Left renal pelvis (tissue), 4 donors: ENCODE measurements around the gene RMI2. TPM values are rescaled to one million over a fixed set of nuclear protein-coding genes. Genes with fewer than 3 reads are reported as not detected.
"Not testable (repeated sequence)": the region's sequence is repeated elsewhere in the genome, so short reads cannot be mapped to it uniquely, and the experiment has no call there.

Experiments used
- DNase-seq, 4 donors: peaks; one replicate each; pipeline ENCODE4 v3.0.0-alpha.2; 2013; ENCODE audit warnings: low read depth in 4 of 4, low spot score in 3 of 4
- polyA plus RNA-seq, 4 donors: library from polyadenylated mRNA; unstranded; fragments of 120-200 nt; gene quantifications; one replicate each; pipeline ENCODE4 v1.2.1, GENCODE V29; 2013; ENCODE audit not compliant: insufficient read length in 4 of 4

RMI2 gene
- polyA plus RNA-seq, 4 donors = 16.6 to 38.9 (median 27.9) TPM

GRCh38 chr16:11350921-11351335, 5.7 kb downstream of the RMI2 start:
- DNase-seq = no peak

- no peak for DNase-seq
Measured at GRCh38 chr16:11353158-11353557, 7.9 kb downstream of the RMI2 start.

GRCh38 chr16:11354407-11354732, 9.1 kb downstream of the RMI2 start:
- DNase-seq = no peak

- no peak for DNase-seq
Measured at GRCh38 chr16:11354733-11355574, 9.7 kb downstream of the RMI2 start.

- DNase-seq = no peak
Measured at GRCh38 chr16:11355862-11356261, 10.6 kb downstream of the RMI2 start.

- DNase-seq = no peak
Measured at GRCh38 chr16:11356573-11357331, 11.5 kb downstream of the RMI2 start.

- no peak for DNase-seq
Measured at GRCh38 chr16:11358531-11358930, 13.3 kb downstream of the RMI2 start.

GRCh38 chr16:11359370-11359769, 14.1 kb downstream of the RMI2 start:
- peak in 3 of 4 donors; percentile 60 to 79 (median 75) for DNase-seq

GRCh38 chr16:11360641-11361373, 15.5 kb downstream of the RMI2 start:
- no peak for DNase-seq

- no peak for DNase-seq
Measured at GRCh38 chr16:11361701-11362451, 16.6 kb downstream of the RMI2 start.

- DNase-seq = no peak
Measured at GRCh38 chr16:11363927-11364258, 18.6 kb downstream of the RMI2 start.

GRCh38 chr16:11367483-11367906, 22.2 kb downstream of the RMI2 start:
- no peak for DNase-seq

- no peak for DNase-seq
Measured at GRCh38 chr16:11370084-11370931, 25.0 kb downstream of the RMI2 start.

- DNase-seq = not testable (repeated sequence)
Measured at GRCh38 chr16:11370932-11371279, 25.6 kb downstream of the RMI2 start.

- no peak for DNase-seq
Measured at GRCh38 chr16:11372073-11372828, 27.0 kb downstream of the RMI2 start.

GRCh38 chr16:11372829-11373306, 27.6 kb downstream of the RMI2 start:
- DNase-seq = no peak

GRCh38 chr16:11374255-11374654, 29.0 kb downstream of the RMI2 start:
- no peak for DNase-seq

- no peak for DNase-seq
Measured at GRCh38 chr16:11377154-11377553, 31.9 kb downstream of the RMI2 start.

- DNase-seq = not testable (repeated sequence)
Measured at GRCh38 chr16:11378951-11379350, 33.7 kb downstream of the RMI2 start.
